ENCODE measurements around the gene DCAF17.

DNA sequence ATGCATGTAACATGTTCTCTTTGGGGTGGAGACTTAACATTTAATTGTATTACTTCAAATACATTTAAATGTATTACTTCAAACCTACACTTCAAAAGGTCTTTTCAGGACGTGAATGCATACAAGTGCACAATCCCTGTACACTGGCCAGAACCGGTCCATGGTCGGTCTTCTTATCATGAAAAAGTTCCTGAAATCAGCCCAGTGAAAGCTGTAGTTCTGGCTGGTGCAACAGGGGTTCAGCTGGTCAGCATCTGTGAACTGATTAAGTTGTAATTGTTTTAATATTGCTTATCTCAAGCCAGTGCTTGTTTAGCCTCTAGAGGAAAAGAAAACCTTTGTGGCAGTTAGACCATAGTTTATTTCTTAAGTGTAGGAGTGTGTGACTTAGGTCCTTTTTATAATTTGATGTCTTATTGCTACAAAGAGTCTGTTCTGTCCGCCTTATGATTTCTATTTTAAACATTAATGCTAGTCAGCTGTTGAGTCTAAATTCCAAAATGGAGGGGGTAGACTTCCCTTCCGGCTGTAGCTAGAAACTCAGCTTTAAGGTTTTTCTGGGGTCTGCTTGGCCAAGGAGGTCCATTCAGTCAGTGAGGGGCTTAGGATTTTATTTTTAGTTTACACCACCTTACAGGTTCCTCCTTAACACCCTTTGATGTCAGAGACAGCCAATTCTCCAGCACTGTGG, 87.5 kb downstream of the DCAF17 start:
- TF ChIP-seq, protein P1, sequence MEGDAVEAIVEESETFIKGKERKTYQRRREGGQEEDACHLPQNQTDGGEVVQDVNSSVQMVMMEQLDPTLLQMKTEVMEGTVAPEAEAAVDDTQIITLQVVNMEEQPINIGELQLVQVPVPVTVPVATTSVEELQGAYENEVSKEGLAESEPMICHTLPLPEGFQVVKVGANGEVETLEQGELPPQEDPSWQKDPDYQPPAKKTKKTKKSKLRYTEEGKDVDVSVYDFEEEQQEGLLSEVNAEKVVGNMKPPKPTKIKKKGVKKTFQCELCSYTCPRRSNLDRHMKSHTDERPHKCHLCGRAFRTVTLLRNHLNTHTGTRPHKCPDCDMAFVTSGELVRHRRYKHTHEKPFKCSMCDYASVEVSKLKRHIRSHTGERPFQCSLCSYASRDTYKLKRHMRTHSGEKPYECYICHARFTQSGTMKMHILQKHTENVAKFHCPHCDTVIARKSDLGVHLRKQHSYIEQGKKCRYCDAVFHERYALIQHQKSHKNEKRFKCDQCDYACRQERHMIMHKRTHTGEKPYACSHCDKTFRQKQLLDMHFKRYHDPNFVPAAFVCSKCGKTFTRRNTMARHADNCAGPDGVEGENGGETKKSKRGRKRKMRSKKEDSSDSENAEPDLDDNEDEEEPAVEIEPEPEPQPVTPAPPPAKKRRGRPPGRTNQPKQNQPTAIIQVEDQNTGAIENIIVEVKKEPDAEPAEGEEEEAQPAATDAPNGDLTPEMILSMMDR (IDR thresholded peaks at IDR 0.05) = no peak
- no peak for TF ChIP-seq POLR2A (IDR thresholded peaks at IDR 0.05)
